Neural progenitor cell (in vitro differentiated cells): ENCODE results near the gene EZR. TPM values are rescaled to one million over a fixed set of nuclear protein-coding genes. Genes with fewer than 3 reads are reported as not detected.

Experiments used
- DNase-seq: peaks from one replicate; pipeline ENCODE4 v3.0.0-alpha.2; 2016; ENCODE audit warnings: low spot score
- H2AFZ ChIP-seq: fragments of 200-600 bp; sonication (generic); replicated peaks from 2 replicates; pipeline ENCODE4 v1.6.1; 2016; ENCODE audit warnings: antibody characterized with exemption
- H3F3A ChIP-seq: fragments of 200-600 bp; sonication (generic); 2 replicates; pipeline ENCODE4 v1.6.1; 2016; ENCODE audit warnings: antibody characterized with exemption, low read depth
- H3K27ac ChIP-seq: fragments of 200-600 bp; sonication (generic); 2 replicates; pipeline ENCODE4 v1.5.1; 2016; ENCODE audit warnings: mild to moderate bottlenecking
- H3K27me3 ChIP-seq: fragments of 200-600 bp; sonication (generic); 2 replicates; pipeline ENCODE4 v1.6.1; 2016; ENCODE audit warnings: mild to moderate bottlenecking, moderate library complexity
- H3K36me3 ChIP-seq: fragments of 200-600 bp; sonication (generic); 2 replicates; pipeline ENCODE4 v1.5.1; 2016
- H3K4me1 ChIP-seq: fragments of 200-600 bp; sonication (generic); 2 replicates; pipeline ENCODE4 v1.6.1; 2016; ENCODE audit warnings: mixed run types
- H3K4me2 ChIP-seq: fragments of 200-600 bp; sonication (generic); 2 replicates; pipeline ENCODE4 v1.6.1; 2016
- H3K4me3 ChIP-seq: fragments of 200-600 bp; sonication (generic); 2 replicates; pipeline ENCODE4 v1.5.1; 2016
- H3K79me2 ChIP-seq: fragments of 200-600 bp; sonication (generic); 2 replicates; pipeline ENCODE4 v1.6.1; 2016; ENCODE audit warnings: low read depth
- H3K9ac ChIP-seq: fragments of 200-600 bp; sonication (generic); 2 replicates; pipeline ENCODE4 v1.6.1; 2016
- H3K9me3 ChIP-seq: fragments of 200-600 bp; sonication (generic); 2 replicates; pipeline ENCODE4 v1.5.1; 2016; ENCODE audit warnings: low read depth
- H4K20me1 ChIP-seq: fragments of 200-600 bp; sonication (generic); 2 replicates; pipeline ENCODE4 v1.6.1; 2016; ENCODE audit warnings: low read depth
- H3K27ac Mint-ChIP-seq: 3 replicates; pipeline ENCODE4 v1.8.0; 2021; ENCODE audit warnings: mixed read lengths
- H3K27me3 Mint-ChIP-seq: 2 replicates; pipeline ENCODE4 v1.8.0; 2022; ENCODE audit warnings: low read depth, mild to moderate bottlenecking, inconsistent platforms, moderate library complexity, mixed read lengths; ENCODE audit not compliant: insufficient read depth
- H3K36me3 Mint-ChIP-seq: 3 replicates; pipeline ENCODE4 v1.8.0; 2021; ENCODE audit warnings: mixed read lengths
- H3K4me1 Mint-ChIP-seq: 3 replicates; pipeline ENCODE4 v1.8.0; 2021; ENCODE audit warnings: mixed read lengths
- H3K4me3 Mint-ChIP-seq: 3 replicates; pipeline ENCODE4 v1.8.0; 2021; ENCODE audit warnings: mild to moderate bottlenecking, moderate library complexity, mixed read lengths
- H3K9me3 Mint-ChIP-seq: 3 replicates; pipeline ENCODE4 v1.8.0; 2020; ENCODE audit warnings: mixed read lengths
- EZH2 ChIP-seq: fragments of 200-600 bp; sonication (generic); IDR thresholded peaks from 2 replicates; pipeline ENCODE4 v1.6.1; 2017; ENCODE audit warnings: antibody characterized with exemption, mild to moderate bottlenecking, moderate library complexity
- EZH2phosphoT487 ChIP-seq: fragments of 200-600 bp; sonication (generic); IDR thresholded peaks from 2 replicates; pipeline ENCODE4 v1.6.1; 2017; ENCODE audit warnings: antibody characterized with exemption
- total RNA-seq: library from RNA; depleted of rRNA; stranded (reverse); fragments of >200 nt; gene quantifications from 2 replicates; pipeline ENCODE4 v1.2.3, GENCODE V29; 2015; ENCODE audit warnings: low replicate concordance
- TF ChIP-seq, protein P1 (sequence below): fragments of 200-600 bp; sonication (generic); IDR thresholded peaks from 2 replicates; pipeline ENCODE4 v1.5.1; 2017; ENCODE audit warnings: antibody characterized with exemption, mild to moderate bottlenecking

The EZR gene
- total RNA-seq, 1 donor from 2014 or later = 52.0 TPM

- no peaks in the 10 kb centered on the region for H3K4me1 ChIP-seq
- Mint-ChIP-seq H3K9me3 (no peaks in the 10 kb centered on the region), H3K36me3 (peaks cover 59% of the 10 kb centered on the region), H3K27me3 (no peaks in the 10 kb centered on the region), H3K4me1 (no peaks in the 10 kb centered on the region), H3K27ac (no peak overlapping the region), H3K4me3 (no peak overlapping the region)
- TF ChIP-seq EZH2 = no peak
- no peak for TF ChIP-seq EZH2phosphoT487
- TF ChIP-seq, protein P1, sequence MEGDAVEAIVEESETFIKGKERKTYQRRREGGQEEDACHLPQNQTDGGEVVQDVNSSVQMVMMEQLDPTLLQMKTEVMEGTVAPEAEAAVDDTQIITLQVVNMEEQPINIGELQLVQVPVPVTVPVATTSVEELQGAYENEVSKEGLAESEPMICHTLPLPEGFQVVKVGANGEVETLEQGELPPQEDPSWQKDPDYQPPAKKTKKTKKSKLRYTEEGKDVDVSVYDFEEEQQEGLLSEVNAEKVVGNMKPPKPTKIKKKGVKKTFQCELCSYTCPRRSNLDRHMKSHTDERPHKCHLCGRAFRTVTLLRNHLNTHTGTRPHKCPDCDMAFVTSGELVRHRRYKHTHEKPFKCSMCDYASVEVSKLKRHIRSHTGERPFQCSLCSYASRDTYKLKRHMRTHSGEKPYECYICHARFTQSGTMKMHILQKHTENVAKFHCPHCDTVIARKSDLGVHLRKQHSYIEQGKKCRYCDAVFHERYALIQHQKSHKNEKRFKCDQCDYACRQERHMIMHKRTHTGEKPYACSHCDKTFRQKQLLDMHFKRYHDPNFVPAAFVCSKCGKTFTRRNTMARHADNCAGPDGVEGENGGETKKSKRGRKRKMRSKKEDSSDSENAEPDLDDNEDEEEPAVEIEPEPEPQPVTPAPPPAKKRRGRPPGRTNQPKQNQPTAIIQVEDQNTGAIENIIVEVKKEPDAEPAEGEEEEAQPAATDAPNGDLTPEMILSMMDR = no peak
- no peak overlapping the region for H3K4me2 ChIP-seq
- no peak overlapping the region for H3K4me3 ChIP-seq
- H4K20me1 ChIP-seq = peaks cover 4% of the 10 kb centered on the region
- no peaks in the 10 kb centered on the region for H3K36me3 ChIP-seq
- no peak overlapping the region for H2AFZ ChIP-seq
- H3K9ac ChIP-seq = no peak overlapping the region
- H3K27me3 ChIP-seq = no peaks in the 10 kb centered on the region
- no peaks in the 10 kb centered on the region for H3K9me3 ChIP-seq
- DNase-seq = no peak
- H3K27ac ChIP-seq = no peak overlapping the region
- no peaks in the 10 kb centered on the region for H3F3A ChIP-seq
- H3K79me2 ChIP-seq = peaks cover 9% of the 10 kb centered on the region
These were observed 38.0 kb downstream of the EZR start for GRCh38 chr6:158780988-158781691.

- no peaks in the 10 kb centered on the region for H3K27me3 Mint-ChIP-seq
- H3K9me3 Mint-ChIP-seq = no peaks in the 10 kb centered on the region
- Histone ChIP-seq H3K9ac (no peak overlapping the region), H3K9me3 (no peaks in the 10 kb centered on the region), H3K36me3 (no peaks in the 10 kb centered on the region), H4K20me1 (peaks cover 4% of the 10 kb centered on the region), H3K4me3 (no peak overlapping the region), H3K27me3 (no peaks in the 10 kb centered on the region), H3K4me2 (no peak overlapping the region), H2AFZ (no peak overlapping the region), H3K4me1 (no peaks in the 10 kb centered on the region), H3K79me2 (peaks cover 5% of the 10 kb centered on the region), H3F3A (no peaks in the 10 kb centered on the region), H3K27ac (no peak overlapping the region)
- peaks cover 63% of the 10 kb centered on the region for H3K36me3 Mint-ChIP-seq
- no peaks in the 10 kb centered on the region for H3K4me1 Mint-ChIP-seq
- no peak overlapping the region for H3K4me3 Mint-ChIP-seq
- H3K27ac Mint-ChIP-seq = no peak overlapping the region
- no peak for DNase-seq
- no peak for TF ChIP-seq EZH2
- TF ChIP-seq, protein P1 = no peak
- TF ChIP-seq EZH2phosphoT487 = no peak
These were observed 38.8 kb downstream of the EZR start for GRCh38 chr6:158780246-158780884.

DNA sequence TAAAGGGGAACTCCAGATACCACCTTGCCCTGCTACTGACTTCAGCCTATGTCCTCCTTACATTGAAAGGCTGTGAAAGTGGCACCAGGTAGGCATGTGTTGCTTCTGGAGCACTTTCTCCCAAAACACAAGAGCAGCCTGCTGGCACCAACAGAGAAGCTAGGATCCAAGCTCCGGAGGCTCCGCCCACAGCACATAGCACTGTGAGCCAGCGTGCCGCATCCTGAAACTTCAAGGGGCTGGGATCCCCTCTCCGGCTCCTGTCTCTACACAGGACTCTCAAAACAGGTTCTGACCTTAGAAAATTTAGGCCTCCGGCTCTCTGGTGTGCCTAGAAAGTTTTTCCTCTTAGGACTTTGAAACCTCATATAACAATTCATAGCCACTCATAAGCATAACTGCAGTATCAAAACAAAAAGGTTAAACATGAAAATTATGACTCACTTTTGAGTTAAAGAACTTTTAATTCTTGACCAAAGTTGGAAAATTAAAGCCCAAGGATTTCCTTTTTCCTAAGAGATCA lies 41.1 kb downstream of the EZR start:
- H3K9ac ChIP-seq = no peak overlapping the region
- H2AFZ ChIP-seq = no peak overlapping the region
- no peaks in the 10 kb centered on the region for H3K9me3 ChIP-seq
- H3F3A ChIP-seq = no peaks in the 10 kb centered on the region
- Mint-ChIP-seq H3K27ac (no peak overlapping the region), H3K36me3 (peaks cover 61% of the 10 kb centered on the region), H3K4me3 (no peak overlapping the region), H3K9me3 (no peaks in the 10 kb centered on the region), H3K4me1 (peaks cover 9% of the 10 kb centered on the region), H3K27me3 (no peaks in the 10 kb centered on the region)
- peaks cover 4% of the 10 kb centered on the region for H4K20me1 ChIP-seq
- H3K27ac ChIP-seq = no peak overlapping the region
- no peak overlapping the region for H3K4me2 ChIP-seq
- H3K36me3 ChIP-seq = no peaks in the 10 kb centered on the region
- no peaks in the 10 kb centered on the region for H3K27me3 ChIP-seq
- H3K4me1 ChIP-seq = no peaks in the 10 kb centered on the region
- peaks cover 5% of the 10 kb centered on the region for H3K79me2 ChIP-seq
- no peak for DNase-seq
- TF ChIP-seq EZH2phosphoT487 (no peak), EZH2 (no peak)
- TF ChIP-seq, protein P1 = no peak
- no peak overlapping the region for H3K4me3 ChIP-seq
